Panc1 (cell line): ENCODE data around the gene BRD4.

Experiments
- POLR2AphosphoS5 ChIP-seq: IDR thresholded peaks from 2 replicates; pipeline ENCODE4 v1.6.1; 2012; ENCODE audit warnings: mild to moderate bottlenecking, low read depth, low read length, moderate library complexity
- TF ChIP-seq, protein P1 (sequence below): fragments of 450-650 bp; IDR thresholded peaks from 2 replicates; pipeline ENCODE4 v1.5.1; 2017; ENCODE audit warnings: mild to moderate bottlenecking
- TF ChIP-seq, protein P2 (sequence below), 2 experiments: IDR thresholded peaks; 2 replicates each; pipeline ENCODE4 v1.6.1; 2011 to 2012; ENCODE audit warnings: low read depth in 2 of 2, control low read depth in 1 of 2, low read length in 1 of 2, mild to moderate bottlenecking in 1 of 2, moderate library complexity in 1 of 2; ENCODE audit not compliant: insufficient read depth in 1 of 2

DNA sequence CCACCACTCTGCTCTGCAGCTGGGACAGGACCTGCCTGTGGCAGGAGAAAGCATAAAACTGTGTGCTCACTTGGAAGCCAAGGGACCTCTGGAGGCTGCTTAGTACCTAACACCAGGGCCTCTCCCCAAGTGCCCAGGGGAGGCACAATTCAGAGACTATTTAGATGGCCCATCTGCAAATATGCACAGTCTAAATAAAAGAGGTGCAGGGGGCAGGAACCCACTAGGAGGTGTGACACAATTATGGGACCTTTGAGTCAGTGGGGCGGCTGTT lies 67.5 kb downstream of the BRD4 start:
- TF ChIP-seq, protein P1, sequence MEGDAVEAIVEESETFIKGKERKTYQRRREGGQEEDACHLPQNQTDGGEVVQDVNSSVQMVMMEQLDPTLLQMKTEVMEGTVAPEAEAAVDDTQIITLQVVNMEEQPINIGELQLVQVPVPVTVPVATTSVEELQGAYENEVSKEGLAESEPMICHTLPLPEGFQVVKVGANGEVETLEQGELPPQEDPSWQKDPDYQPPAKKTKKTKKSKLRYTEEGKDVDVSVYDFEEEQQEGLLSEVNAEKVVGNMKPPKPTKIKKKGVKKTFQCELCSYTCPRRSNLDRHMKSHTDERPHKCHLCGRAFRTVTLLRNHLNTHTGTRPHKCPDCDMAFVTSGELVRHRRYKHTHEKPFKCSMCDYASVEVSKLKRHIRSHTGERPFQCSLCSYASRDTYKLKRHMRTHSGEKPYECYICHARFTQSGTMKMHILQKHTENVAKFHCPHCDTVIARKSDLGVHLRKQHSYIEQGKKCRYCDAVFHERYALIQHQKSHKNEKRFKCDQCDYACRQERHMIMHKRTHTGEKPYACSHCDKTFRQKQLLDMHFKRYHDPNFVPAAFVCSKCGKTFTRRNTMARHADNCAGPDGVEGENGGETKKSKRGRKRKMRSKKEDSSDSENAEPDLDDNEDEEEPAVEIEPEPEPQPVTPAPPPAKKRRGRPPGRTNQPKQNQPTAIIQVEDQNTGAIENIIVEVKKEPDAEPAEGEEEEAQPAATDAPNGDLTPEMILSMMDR: no peak
- TF ChIP-seq, protein P2, sequence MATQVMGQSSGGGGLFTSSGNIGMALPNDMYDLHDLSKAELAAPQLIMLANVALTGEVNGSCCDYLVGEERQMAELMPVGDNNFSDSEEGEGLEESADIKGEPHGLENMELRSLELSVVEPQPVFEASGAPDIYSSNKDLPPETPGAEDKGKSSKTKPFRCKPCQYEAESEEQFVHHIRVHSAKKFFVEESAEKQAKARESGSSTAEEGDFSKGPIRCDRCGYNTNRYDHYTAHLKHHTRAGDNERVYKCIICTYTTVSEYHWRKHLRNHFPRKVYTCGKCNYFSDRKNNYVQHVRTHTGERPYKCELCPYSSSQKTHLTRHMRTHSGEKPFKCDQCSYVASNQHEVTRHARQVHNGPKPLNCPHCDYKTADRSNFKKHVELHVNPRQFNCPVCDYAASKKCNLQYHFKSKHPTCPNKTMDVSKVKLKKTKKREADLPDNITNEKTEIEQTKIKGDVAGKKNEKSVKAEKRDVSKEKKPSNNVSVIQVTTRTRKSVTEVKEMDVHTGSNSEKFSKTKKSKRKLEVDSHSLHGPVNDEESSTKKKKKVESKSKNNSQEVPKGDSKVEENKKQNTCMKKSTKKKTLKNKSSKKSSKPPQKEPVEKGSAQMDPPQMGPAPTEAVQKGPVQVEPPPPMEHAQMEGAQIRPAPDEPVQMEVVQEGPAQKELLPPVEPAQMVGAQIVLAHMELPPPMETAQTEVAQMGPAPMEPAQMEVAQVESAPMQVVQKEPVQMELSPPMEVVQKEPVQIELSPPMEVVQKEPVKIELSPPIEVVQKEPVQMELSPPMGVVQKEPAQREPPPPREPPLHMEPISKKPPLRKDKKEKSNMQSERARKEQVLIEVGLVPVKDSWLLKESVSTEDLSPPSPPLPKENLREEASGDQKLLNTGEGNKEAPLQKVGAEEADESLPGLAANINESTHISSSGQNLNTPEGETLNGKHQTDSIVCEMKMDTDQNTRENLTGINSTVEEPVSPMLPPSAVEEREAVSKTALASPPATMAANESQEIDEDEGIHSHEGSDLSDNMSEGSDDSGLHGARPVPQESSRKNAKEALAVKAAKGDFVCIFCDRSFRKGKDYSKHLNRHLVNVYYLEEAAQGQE (IDR thresholded peaks at IDR 0.05; ENCODE audit: insufficient read depth in 1 of 2, low read depth in 2 of 2, low read length in 1 of 2): no peak
- TF ChIP-seq POLR2AphosphoS5: no peak
